Suprapubic skin (tissue), 4 donors: ENCODE results near the gene ESAM. TPM values are rescaled to one million over a fixed set of nuclear protein-coding genes. Genes with fewer than 3 reads are reported as not detected.
"Not testable (repeated sequence)": the region's sequence is repeated elsewhere in the genome, so short reads cannot be mapped to it uniquely, and the experiment has no call there.

Experiments
- DNase-seq, 2 donors: peaks; one replicate each; pipeline ENCODE4 v3.0.0-alpha.2; 2019; ENCODE audit warnings: low spot score in 2 of 2
- H3K27ac ChIP-seq: fragments of 200-600 bp; sonication (generic); one replicate; pipeline ENCODE4 v1.5.1; 2019
- H3K27me3 ChIP-seq: fragments of 200-600 bp; sonication (generic); one replicate; pipeline ENCODE4 v1.5.1; 2019
- H3K36me3 ChIP-seq: fragments of 200-600 bp; sonication (generic); one replicate; pipeline ENCODE4 v1.5.1; 2019
- H3K4me1 ChIP-seq: fragments of 200-600 bp; sonication (generic); one replicate; pipeline ENCODE4 v1.5.1; 2019
- H3K4me3 ChIP-seq: fragments of 200-600 bp; sonication (generic); one replicate; pipeline ENCODE4 v1.5.1; 2019; ENCODE audit warnings: mild to moderate bottlenecking
- H3K9me3 ChIP-seq: fragments of 200-600 bp; sonication (generic); one replicate; pipeline ENCODE4 v1.5.1; 2019
- EP300 ChIP-seq: sonication (generic); formaldehyde crosslinking; IDR thresholded peaks from one replicate; pipeline ENCODE4 v1.6.1; 2017; ENCODE audit warnings: antibody characterized with exemption
- POLR2A ChIP-seq, 2 donors: fragments of 450-650 bp; IDR thresholded peaks; one replicate each; pipeline ENCODE4 v1.6.1; 2017; ENCODE audit warnings: antibody characterized with exemption in 2 of 2, mild to moderate bottlenecking in 2 of 2, moderate library complexity in 2 of 2
- POLR2AphosphoS5 ChIP-seq, 3 donors: sonication (generic); formaldehyde crosslinking; IDR thresholded peaks; one replicate each; pipeline ENCODE4 v1.6.1; 2017; ENCODE audit warnings: antibody characterized with exemption in 3 of 3
- WGBS: methylation state at CpG from one replicate; pipeline ENCODE4 v1.1.5; 2018; 5-methylcytosine and 5-hydroxymethylcytosine counted together
- total RNA-seq, 4 donors: library from RNA; depleted of rRNA; stranded (reverse); fragments of >200 nt; gene quantifications; one replicate each; pipeline ENCODE4 v1.1.0, GENCODE V29; 2016
- TF ChIP-seq, protein P1 (sequence below), 2 donors: fragments of 200-600 bp in 1 of 2; fragments of 450-650 bp in 1 of 2; sonication (generic) in 1 of 2; IDR thresholded peaks; one replicate each; pipeline ENCODE4 v1.5.1; 2016 to 2019; ENCODE audit warnings: antibody characterized with exemption in 2 of 2, mild to moderate bottlenecking in 1 of 2, moderate library complexity in 1 of 2

Gene ESAM
- total RNA-seq, 4 donors from 2014 or later, result 11.0 to 26.5 (median 15.6) TPM

- DNase-seq, result no peak
- Histone ChIP-seq H3K36me3 (peaks cover 5% of the 10 kb centered on the region), H3K27ac (no peak overlapping the region), H3K9me3 (no peaks in the 10 kb centered on the region), H3K4me3 (no peak overlapping the region), H3K4me1 (no peaks in the 10 kb centered on the region), H3K27me3 (no peaks in the 10 kb centered on the region)
- TF ChIP-seq EP300 (no peak), POLR2A (IDR thresholded peaks at IDR 0.05) (no peak), POLR2AphosphoS5 (IDR thresholded peaks at IDR 0.05) (no peak)
- TF ChIP-seq, protein P1, sequence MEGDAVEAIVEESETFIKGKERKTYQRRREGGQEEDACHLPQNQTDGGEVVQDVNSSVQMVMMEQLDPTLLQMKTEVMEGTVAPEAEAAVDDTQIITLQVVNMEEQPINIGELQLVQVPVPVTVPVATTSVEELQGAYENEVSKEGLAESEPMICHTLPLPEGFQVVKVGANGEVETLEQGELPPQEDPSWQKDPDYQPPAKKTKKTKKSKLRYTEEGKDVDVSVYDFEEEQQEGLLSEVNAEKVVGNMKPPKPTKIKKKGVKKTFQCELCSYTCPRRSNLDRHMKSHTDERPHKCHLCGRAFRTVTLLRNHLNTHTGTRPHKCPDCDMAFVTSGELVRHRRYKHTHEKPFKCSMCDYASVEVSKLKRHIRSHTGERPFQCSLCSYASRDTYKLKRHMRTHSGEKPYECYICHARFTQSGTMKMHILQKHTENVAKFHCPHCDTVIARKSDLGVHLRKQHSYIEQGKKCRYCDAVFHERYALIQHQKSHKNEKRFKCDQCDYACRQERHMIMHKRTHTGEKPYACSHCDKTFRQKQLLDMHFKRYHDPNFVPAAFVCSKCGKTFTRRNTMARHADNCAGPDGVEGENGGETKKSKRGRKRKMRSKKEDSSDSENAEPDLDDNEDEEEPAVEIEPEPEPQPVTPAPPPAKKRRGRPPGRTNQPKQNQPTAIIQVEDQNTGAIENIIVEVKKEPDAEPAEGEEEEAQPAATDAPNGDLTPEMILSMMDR (IDR thresholded peaks at IDR 0.05), result no peak
- WGBS, result 85% methylated on average over 7 of the region's 7 CpGs
These were observed 15.0 kb upstream of the ESAM start for GRCh38 chr11:124776865-124777645.

DNA sequence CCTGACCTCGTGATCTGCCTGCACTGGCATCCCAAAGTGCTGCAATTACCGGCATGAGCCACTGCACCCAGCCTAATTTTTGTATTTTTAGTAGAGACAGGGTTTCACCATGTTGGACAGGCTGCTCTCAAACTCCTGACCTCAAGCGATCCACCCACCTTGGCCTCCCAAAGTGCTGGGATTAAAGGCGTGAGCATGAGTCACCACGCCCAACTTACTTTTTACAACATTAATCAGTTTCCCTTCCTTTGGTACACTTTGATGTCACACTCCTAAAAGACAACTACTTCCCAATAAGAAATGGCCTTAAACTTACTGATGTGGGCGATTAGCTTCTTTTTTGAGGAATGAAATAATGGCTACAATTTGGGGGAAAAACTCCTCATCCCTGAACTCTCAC, 8.9 kb upstream of the ESAM start:
- H3K4me3 ChIP-seq, H3K9me3 ChIP-seq, H3K4me1 ChIP-seq, H3K27me3 ChIP-seq, DNase-seq, H3K27ac ChIP-seq: not testable (repeated sequence)
- WGBS, result 96% methylated on average over 6 of the region's 6 CpGs
- H3K36me3 ChIP-seq, result peaks cover 16% of the 10 kb centered on the region

- no peak for TF ChIP-seq POLR2AphosphoS5 (IDR thresholded peaks at IDR 0.05)
- TF ChIP-seq, protein P1 (IDR thresholded peaks at IDR 0.05), result no peak
- TF ChIP-seq POLR2A (IDR thresholded peaks at IDR 0.05), result no peak
- TF ChIP-seq EP300, result no peak
- no peaks in the 10 kb centered on the region for H3K4me1 ChIP-seq
- DNase-seq, result no peak
- H3K36me3 ChIP-seq, result peaks cover 16% of the 10 kb centered on the region
- 99% methylated on average over 8 of the region's 8 CpGs for WGBS
- no peak overlapping the region for H3K27ac ChIP-seq
- H3K27me3 ChIP-seq, result no peaks in the 10 kb centered on the region
- no peaks in the 10 kb centered on the region for H3K9me3 ChIP-seq
- no peak overlapping the region for H3K4me3 ChIP-seq
These were observed 8.0 kb upstream of the ESAM start for GRCh38 chr11:124769806-124770774.

DNA sequence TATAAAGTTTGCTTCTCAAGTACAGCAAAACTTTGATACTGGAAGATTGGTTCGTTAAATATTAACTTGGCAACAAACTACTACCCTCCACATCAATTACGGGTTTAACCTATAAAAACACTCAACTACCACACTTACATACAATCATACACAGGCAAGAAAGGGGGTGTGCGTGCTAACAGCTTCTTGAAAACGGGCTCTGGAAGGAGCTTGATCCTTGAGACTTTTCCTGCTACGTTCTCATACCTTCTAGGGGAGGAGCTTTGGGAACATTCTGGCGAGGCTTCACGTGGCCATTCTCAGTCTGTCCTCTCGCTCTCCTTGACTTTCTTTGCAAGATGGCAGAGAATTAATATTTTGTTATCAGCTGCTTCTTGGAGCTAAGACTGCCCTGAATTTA, 6.8 kb upstream of the ESAM start:
- no peaks in the 10 kb centered on the region for H3K27me3 ChIP-seq
- 89% methylated on average over 8 of the region's 8 CpGs for WGBS
- H3K36me3 ChIP-seq, result peaks cover 16% of the 10 kb centered on the region
- H3K4me1 ChIP-seq, result no peaks in the 10 kb centered on the region
- no peak overlapping the region for H3K4me3 ChIP-seq
- H3K27ac ChIP-seq, result no peak overlapping the region
- TF ChIP-seq, protein P1 (IDR thresholded peaks at IDR 0.05), result no peak
- no peak for TF ChIP-seq POLR2AphosphoS5 (IDR thresholded peaks at IDR 0.05)
- TF ChIP-seq POLR2A (IDR thresholded peaks at IDR 0.05), result no peak
- no peak for TF ChIP-seq EP300
- H3K9me3 ChIP-seq, result no peaks in the 10 kb centered on the region
- no peak for DNase-seq

DNA sequence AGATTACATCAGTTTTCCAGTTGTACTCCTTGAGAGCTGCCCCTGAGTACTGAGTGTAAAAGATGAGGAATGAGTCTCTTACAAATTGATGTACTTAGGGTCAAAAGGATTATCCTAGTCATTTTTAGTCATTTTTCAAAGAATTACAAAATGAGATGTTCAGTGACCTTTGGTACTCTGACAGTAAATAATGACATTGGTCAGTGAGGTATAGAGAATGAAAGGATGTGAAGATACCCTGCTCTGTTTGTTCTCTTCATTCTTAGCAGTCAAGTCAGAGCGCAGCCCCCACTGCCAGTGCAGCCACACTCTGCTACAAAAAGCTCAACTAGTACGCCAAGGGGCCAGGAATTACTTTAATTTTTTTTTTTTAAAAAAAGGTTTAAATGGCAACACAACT, 4.1 kb upstream of the ESAM start:
- WGBS, result 91% methylated on average over 2 of the region's 2 CpGs
- Histone ChIP-seq H3K4me1 (peaks cover 15% of the 10 kb centered on the region), H3K36me3 (peaks cover 11% of the 10 kb centered on the region), H3K27ac (no peak overlapping the region), H3K4me3 (no peak overlapping the region), H3K27me3 (peaks cover 19% of the 10 kb centered on the region), H3K9me3 (no peaks in the 10 kb centered on the region)
- no peak for DNase-seq
- TF ChIP-seq POLR2AphosphoS5 (IDR thresholded peaks at IDR 0.05) (no peak), POLR2A (IDR thresholded peaks at IDR 0.05) (no peak), EP300 (no peak)
- TF ChIP-seq, protein P1 (IDR thresholded peaks at IDR 0.05), result no peak
